ENCODE data around the gene KISS1. TPM values are rescaled to one million over a fixed set of nuclear protein-coding genes. Genes with fewer than 3 reads are reported as not detected.
"Not testable (repeated sequence)": the region's sequence is repeated elsewhere in the genome, so short reads cannot be mapped to it uniquely, and the experiment has no call there.

Gene KISS1
- polyA plus RNA-seq (2013, experiment 1 of 2) = 0.92 TPM
- polyA plus RNA-seq (2013, experiment 2 of 2) = 0.66 TPM

DNA sequence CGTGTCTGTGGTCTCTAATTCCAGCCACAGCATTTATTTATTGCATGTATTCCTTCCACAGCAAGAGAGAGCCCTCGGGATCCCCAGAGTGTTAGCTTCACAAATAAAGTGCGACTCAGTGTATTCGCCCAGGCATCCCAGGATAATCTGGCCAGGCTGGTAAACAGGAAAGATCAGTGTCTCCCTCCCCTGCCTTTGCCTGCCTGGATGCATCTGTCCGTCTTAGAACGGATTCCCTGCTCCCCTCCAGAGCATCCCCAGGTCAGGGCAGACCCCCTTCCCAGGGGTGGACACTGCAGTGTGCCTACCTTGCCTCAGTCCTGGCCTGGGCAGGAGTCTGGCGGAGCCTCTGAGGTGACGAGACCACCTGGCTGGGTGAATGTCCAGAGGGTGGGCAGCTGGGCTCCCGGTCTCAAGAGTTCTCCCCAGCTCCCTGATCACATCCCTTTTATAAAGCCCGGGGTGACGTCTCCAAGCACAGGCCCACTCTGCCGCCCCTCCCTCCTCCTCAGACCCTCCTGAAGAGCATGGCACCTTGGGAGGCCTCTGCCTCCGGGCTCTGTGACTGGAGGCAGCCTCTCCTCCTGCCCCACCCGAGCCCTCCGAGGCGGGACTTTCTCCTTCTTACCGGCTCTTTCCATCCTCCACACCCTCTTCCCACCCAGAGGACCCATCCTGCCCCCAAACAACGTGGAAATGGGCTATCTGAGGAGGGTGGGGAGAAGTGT is at the start of gene KISS1:
Gene KISS1, minus strand, starts transcription at position 424 of the 728 bp plus-strand sequence. CDS start 3,615 bp downstream, outside the sequence.
- Histone ChIP-seq H3K9me3 (ENCODE audit: control insufficient read depth, low read length) (no peaks in the 10 kb centered on the region), H3K36me3 (ENCODE audit: control insufficient read depth, insufficient read depth, low read length) (no peaks in the 10 kb centered on the region), H3K4me3 (ENCODE audit: extremely low read depth, insufficient read depth, low read length, poor library complexity, severe bottlenecking) (no peak within 1 kb of the TSS), H3K4me1 (ENCODE audit: control insufficient read depth, insufficient read depth, low read length, poor library complexity, severe bottlenecking) (peaks cover 50% of the 10 kb centered on the region), H3K27ac (ENCODE audit: low read depth, low read length, severe bottlenecking) (peak within 1 kb of the TSS; percentile 2)
- 65 to 85% methylated on average over 10 to 12 of the region's 18 CpGs for WGBS, 2 experiments (ENCODE audit: insufficient coverage in 2 of 2)

DNA sequence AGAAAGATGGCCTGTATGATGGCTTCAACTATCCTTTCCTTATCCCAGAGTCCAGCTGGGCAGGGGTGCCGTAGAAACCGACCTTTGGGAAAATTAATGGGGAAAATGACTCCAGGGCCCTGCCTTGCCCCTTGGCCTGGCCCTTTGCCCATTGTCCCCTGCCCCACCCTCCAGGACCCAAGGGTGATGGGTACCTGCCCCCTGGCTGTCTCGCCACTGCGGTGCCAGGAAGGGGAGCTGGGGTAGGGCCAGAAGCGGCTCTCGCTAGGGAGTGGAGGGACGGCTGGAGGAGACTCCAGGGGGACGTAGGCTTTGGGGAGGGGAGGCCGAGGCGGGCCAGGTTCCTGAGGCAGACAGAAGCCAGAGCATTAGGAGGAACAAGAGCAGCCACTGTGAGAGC is 46.6 kb upstream of the KISS1 start:
- no peaks in the 10 kb centered on the region for H3K9me3 ChIP-seq (ENCODE audit: control insufficient read depth, low read length)
- H3K27ac ChIP-seq (ENCODE audit: low read depth, low read length, severe bottlenecking) = no peak overlapping the region
- no peaks in the 10 kb centered on the region for H3K4me1 ChIP-seq (ENCODE audit: control insufficient read depth, insufficient read depth, low read length, poor library complexity, severe bottlenecking)
- H3K4me3 ChIP-seq (ENCODE audit: extremely low read depth, insufficient read depth, low read length, poor library complexity, severe bottlenecking) = no peak overlapping the region
- H3K36me3 ChIP-seq (ENCODE audit: control insufficient read depth, insufficient read depth, low read length) = peaks cover 47% of the 10 kb centered on the region
- 97 to 100% methylated on average over 3 to 7 of the region's 10 CpGs for WGBS, 2 experiments (ENCODE audit: insufficient coverage in 2 of 2)

DNA sequence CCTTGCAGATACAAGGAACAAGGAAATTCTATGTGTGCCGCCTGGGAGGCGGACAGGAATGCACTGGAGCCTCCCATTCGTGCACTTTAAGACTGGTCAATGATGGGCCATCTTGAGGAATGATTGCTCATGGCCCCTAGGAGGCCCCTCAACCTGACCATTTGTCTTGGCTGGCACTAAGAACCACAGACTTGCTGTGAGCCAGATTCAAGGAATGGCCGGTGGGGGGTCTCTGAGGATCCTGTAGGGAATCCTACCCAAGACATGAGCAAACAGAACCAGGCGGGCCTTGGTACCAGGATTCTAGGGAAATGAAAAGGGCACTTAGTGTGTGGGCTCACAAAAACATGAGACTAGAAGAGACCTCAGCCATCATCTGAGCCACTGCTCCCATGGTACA is 45.6 kb upstream of the KISS1 start:
- Histone ChIP-seq H3K4me3 (ENCODE audit: extremely low read depth, insufficient read depth, low read length, poor library complexity, severe bottlenecking) (no peak overlapping the region), H3K27ac (ENCODE audit: low read depth, low read length, severe bottlenecking) (no peak overlapping the region), H3K4me1 (ENCODE audit: control insufficient read depth, insufficient read depth, low read length, poor library complexity, severe bottlenecking) (no peaks in the 10 kb centered on the region), H3K9me3 (ENCODE audit: control insufficient read depth, low read length) (no peaks in the 10 kb centered on the region), H3K36me3 (ENCODE audit: control insufficient read depth, insufficient read depth, low read length) (peaks cover 49% of the 10 kb centered on the region)
- WGBS, 2 experiments (ENCODE audit: insufficient coverage in 2 of 2) = 98 to 100% methylated on average over 4 of the region's 5 CpGs

DNA sequence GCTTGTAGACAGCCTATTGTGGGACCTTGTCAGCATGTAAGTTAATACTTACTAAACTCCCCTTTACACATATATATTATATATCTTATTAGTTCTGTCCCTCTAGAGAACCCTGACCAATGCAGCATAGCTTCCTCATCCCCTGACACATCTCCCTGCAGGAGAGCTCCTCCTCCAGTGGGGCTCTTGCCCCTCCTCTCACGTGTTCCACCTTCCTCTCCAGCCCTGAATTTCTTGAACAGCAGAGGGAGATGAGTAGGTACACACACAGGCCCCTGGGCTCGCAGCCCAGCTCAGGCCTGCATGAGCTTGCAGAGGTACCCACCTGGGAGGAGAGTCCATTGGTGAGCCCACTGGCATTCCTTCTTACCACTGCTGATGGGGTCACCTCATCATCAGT is 44.8 kb upstream of the KISS1 start:
- WGBS, 2 experiments (ENCODE audit: insufficient coverage in 2 of 2) = 88% methylated on average over 2 of the region's 2 CpGs; no CpG with 5 or more reads in 1 of the 2 experiments
- Histone ChIP-seq H3K4me3 (ENCODE audit: extremely low read depth, insufficient read depth, low read length, poor library complexity, severe bottlenecking) (no peak overlapping the region), H3K4me1 (ENCODE audit: control insufficient read depth, insufficient read depth, low read length, poor library complexity, severe bottlenecking) (no peaks in the 10 kb centered on the region), H3K9me3 (ENCODE audit: control insufficient read depth, low read length) (peaks cover 4% of the 10 kb centered on the region), H3K36me3 (ENCODE audit: control insufficient read depth, insufficient read depth, low read length) (peaks cover 50% of the 10 kb centered on the region), H3K27ac (ENCODE audit: low read depth, low read length, severe bottlenecking) (no peak overlapping the region)

GRCh38 chr1:204240233-204240632 is 43.9 kb upstream of the KISS1 start:
- H3K4me3 ChIP-seq (ENCODE audit: extremely low read depth, insufficient read depth, low read length, poor library complexity, severe bottlenecking) = no peak overlapping the region
- 100% methylated on average over 1 of the region's 1 CpG; no CpG with 5 or more reads in 1 of the 2 experiments for WGBS, 2 experiments (ENCODE audit: insufficient coverage in 2 of 2)
- H3K4me1 ChIP-seq (ENCODE audit: control insufficient read depth, insufficient read depth, low read length, poor library complexity, severe bottlenecking) = no peaks in the 10 kb centered on the region
- peaks cover 4% of the 10 kb centered on the region for H3K9me3 ChIP-seq (ENCODE audit: control insufficient read depth, low read length)
- H3K27ac ChIP-seq (ENCODE audit: low read depth, low read length, severe bottlenecking) = no peak overlapping the region
- H3K36me3 ChIP-seq (ENCODE audit: control insufficient read depth, insufficient read depth, low read length) = peaks cover 45% of the 10 kb centered on the region

- not testable (repeated sequence) for H3K4me3 ChIP-seq (ENCODE audit: extremely low read depth, insufficient read depth, low read length, poor library complexity, severe bottlenecking); H3K4me1 ChIP-seq (ENCODE audit: control insufficient read depth, insufficient read depth, low read length, poor library complexity, severe bottlenecking); H3K27ac ChIP-seq (ENCODE audit: low read depth, low read length, severe bottlenecking); H3K9me3 ChIP-seq (ENCODE audit: control insufficient read depth, low read length)
- peaks cover 40% of the 10 kb centered on the region for H3K36me3 ChIP-seq (ENCODE audit: control insufficient read depth, insufficient read depth, low read length)
- 74 to 80% methylated on average over 3 of the region's 3 CpGs for WGBS, 2 experiments (ENCODE audit: insufficient coverage in 2 of 2)
Observed at GRCh38 chr1:204239401-204239800, 43.1 kb upstream of the KISS1 start.

DNA sequence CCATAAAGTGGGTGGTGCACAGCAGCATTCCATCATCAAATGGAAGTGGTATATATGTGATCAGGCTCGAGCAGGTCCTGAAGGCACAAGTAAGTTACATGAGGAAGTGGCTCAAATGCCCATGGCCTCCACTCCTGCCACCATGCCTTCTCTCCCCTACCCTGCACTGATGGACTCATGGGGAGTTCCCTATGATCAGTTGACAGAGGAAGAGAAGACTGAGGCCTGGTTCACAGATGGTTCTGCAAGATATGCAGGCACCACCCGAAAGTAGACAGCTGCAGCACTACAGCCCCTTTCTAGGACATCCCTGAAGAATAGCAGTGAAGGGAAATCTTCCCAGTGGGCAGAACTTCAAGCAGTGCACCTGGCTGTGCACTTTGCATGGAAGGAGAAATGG is 42.2 kb upstream of the KISS1 start:
- not testable (repeated sequence) for H3K27ac ChIP-seq (ENCODE audit: low read depth, low read length, severe bottlenecking); H3K4me3 ChIP-seq (ENCODE audit: extremely low read depth, insufficient read depth, low read length, poor library complexity, severe bottlenecking); H3K9me3 ChIP-seq (ENCODE audit: control insufficient read depth, low read length); H3K4me1 ChIP-seq (ENCODE audit: control insufficient read depth, insufficient read depth, low read length, poor library complexity, severe bottlenecking)
- 100% methylated on average over 1 of the region's 2 CpGs for WGBS, 2 experiments (ENCODE audit: insufficient coverage in 2 of 2)
- peaks cover 39% of the 10 kb centered on the region for H3K36me3 ChIP-seq (ENCODE audit: control insufficient read depth, insufficient read depth, low read length)

- H3K36me3 ChIP-seq (ENCODE audit: control insufficient read depth, insufficient read depth, low read length) = peaks cover 42% of the 10 kb centered on the region
- not testable (repeated sequence) for H3K4me3 ChIP-seq (ENCODE audit: extremely low read depth, insufficient read depth, low read length, poor library complexity, severe bottlenecking); H3K4me1 ChIP-seq (ENCODE audit: control insufficient read depth, insufficient read depth, low read length, poor library complexity, severe bottlenecking); H3K27ac ChIP-seq (ENCODE audit: low read depth, low read length, severe bottlenecking); H3K9me3 ChIP-seq (ENCODE audit: control insufficient read depth, low read length)
- 100% methylated on average over 1 of the region's 1 CpG; no CpG with 5 or more reads in 1 of the 2 experiments for WGBS, 2 experiments (ENCODE audit: insufficient coverage in 2 of 2)
Observed at GRCh38 chr1:204237515-204237914, 41.2 kb upstream of the KISS1 start.

- H3K4me3 ChIP-seq (ENCODE audit: extremely low read depth, insufficient read depth, low read length, poor library complexity, severe bottlenecking) = no peak overlapping the region
- H3K36me3 ChIP-seq (ENCODE audit: control insufficient read depth, insufficient read depth, low read length) = peaks cover 40% of the 10 kb centered on the region
- H3K27ac ChIP-seq (ENCODE audit: low read depth, low read length, severe bottlenecking) = no peak overlapping the region
- no peaks in the 10 kb centered on the region for H3K4me1 ChIP-seq (ENCODE audit: control insufficient read depth, insufficient read depth, low read length, poor library complexity, severe bottlenecking)
- H3K9me3 ChIP-seq (ENCODE audit: control insufficient read depth, low read length) = peaks cover 4% of the 10 kb centered on the region
Observed at GRCh38 chr1:204232526-204232925, 36.2 kb upstream of the KISS1 start.

- no peaks in the 10 kb centered on the region for H3K9me3 ChIP-seq (ENCODE audit: control insufficient read depth, low read length)
- WGBS, 2 experiments (ENCODE audit: insufficient coverage in 2 of 2) = 93 to 96% methylated on average over 13 of the region's 14 CpGs
- no peak overlapping the region for H3K27ac ChIP-seq (ENCODE audit: low read depth, low read length, severe bottlenecking)
- peaks cover 44% of the 10 kb centered on the region for H3K36me3 ChIP-seq (ENCODE audit: control insufficient read depth, insufficient read depth, low read length)
- H3K4me3 ChIP-seq (ENCODE audit: extremely low read depth, insufficient read depth, low read length, poor library complexity, severe bottlenecking) = no peak overlapping the region
- no peaks in the 10 kb centered on the region for H3K4me1 ChIP-seq (ENCODE audit: control insufficient read depth, insufficient read depth, low read length, poor library complexity, severe bottlenecking)
Observed at GRCh38 chr1:204230211-204230610, 33.9 kb upstream of the KISS1 start.

DNA sequence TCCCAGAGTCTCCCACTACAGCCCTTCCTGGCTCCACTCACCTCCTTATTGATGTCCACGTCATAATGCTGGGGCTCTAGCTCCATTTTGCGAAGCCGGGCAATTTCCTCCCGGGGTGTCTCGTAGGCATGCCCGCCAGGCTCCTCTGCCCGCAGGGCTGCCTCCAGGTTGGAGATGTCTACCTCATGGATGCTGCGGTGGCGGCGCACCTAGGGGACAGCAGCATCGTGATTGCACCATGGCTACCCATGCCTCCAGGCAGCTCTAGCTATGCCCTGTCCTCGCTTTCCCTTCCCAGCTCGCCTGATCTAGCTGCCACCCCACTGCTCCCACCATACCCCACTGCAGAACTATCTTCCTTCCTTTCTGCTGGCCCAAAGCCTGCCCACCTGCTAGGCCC is 32.6 kb upstream of the KISS1 start:
- WGBS, 2 experiments (ENCODE audit: insufficient coverage in 2 of 2) = 98% methylated on average over 11 of the region's 13 CpGs
- H3K4me1 ChIP-seq (ENCODE audit: control insufficient read depth, insufficient read depth, low read length, poor library complexity, severe bottlenecking) = no peaks in the 10 kb centered on the region
- peaks cover 44% of the 10 kb centered on the region for H3K36me3 ChIP-seq (ENCODE audit: control insufficient read depth, insufficient read depth, low read length)
- H3K9me3 ChIP-seq (ENCODE audit: control insufficient read depth, low read length) = no peaks in the 10 kb centered on the region
- H3K4me3 ChIP-seq (ENCODE audit: extremely low read depth, insufficient read depth, low read length, poor library complexity, severe bottlenecking) = no peak overlapping the region
- H3K27ac ChIP-seq (ENCODE audit: low read depth, low read length, severe bottlenecking) = no peak overlapping the region

Data from mesodermal cell (in vitro differentiated cells).